ENCODE data around the gene ETF1.
"Not testable (repeated sequence)": the region's sequence is repeated elsewhere in the genome, so short reads cannot be mapped to it uniquely, and the experiment has no call there.

The ETF1 gene

DNA sequence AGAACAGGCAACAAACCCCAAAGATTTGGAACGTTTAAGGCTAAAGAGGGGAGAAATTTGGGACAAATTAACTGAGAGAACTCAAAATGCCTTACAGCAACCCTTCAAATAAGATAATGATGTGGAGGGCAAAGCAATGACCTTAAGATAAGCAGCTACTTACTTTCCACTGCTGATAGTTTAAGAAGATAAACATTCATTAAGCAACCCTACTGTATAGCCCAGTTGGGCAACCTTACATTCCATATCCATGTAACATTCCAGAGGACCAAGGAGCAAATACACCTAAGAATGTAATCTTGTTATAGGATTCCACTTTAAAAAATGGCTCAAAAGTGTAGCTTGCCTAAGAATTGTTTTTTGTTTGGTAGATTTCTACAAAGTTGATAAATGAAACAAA lies 14.8 kb downstream of the ETF1 start:
- H3K27ac ChIP-seq = peak overlapping the region; percentile 45
- TF ChIP-seq, protein P1, sequence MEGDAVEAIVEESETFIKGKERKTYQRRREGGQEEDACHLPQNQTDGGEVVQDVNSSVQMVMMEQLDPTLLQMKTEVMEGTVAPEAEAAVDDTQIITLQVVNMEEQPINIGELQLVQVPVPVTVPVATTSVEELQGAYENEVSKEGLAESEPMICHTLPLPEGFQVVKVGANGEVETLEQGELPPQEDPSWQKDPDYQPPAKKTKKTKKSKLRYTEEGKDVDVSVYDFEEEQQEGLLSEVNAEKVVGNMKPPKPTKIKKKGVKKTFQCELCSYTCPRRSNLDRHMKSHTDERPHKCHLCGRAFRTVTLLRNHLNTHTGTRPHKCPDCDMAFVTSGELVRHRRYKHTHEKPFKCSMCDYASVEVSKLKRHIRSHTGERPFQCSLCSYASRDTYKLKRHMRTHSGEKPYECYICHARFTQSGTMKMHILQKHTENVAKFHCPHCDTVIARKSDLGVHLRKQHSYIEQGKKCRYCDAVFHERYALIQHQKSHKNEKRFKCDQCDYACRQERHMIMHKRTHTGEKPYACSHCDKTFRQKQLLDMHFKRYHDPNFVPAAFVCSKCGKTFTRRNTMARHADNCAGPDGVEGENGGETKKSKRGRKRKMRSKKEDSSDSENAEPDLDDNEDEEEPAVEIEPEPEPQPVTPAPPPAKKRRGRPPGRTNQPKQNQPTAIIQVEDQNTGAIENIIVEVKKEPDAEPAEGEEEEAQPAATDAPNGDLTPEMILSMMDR (IDR thresholded peaks at IDR 0.05) = no peak
- TF ChIP-seq ZFX (IDR thresholded peaks at IDR 0.05; ENCODE audit: borderline replicate concordance) = no peak

DNA sequence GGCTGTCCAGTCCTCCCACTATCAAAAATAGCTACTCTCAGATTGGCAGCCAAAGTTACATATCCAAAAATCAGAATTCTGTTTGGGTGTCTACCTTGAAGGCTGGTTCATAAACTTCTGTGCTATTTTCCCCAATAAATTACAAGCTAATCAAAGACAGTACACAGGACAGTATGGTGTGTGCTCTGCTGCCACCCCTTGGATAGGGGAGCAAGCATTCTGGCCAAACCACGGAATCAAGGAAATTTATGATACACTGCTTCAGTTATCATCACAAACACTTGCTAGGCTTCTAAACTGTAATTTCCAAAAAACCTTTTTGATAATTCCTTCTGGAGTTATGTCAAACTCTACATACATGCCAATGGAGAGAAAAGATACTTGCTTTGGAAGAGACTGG lies 15.9 kb downstream of the ETF1 start:
- no peak for TF ChIP-seq ZFX (IDR thresholded peaks at IDR 0.05; ENCODE audit: borderline replicate concordance)
- no peak overlapping the region for H3K27ac ChIP-seq

DNA sequence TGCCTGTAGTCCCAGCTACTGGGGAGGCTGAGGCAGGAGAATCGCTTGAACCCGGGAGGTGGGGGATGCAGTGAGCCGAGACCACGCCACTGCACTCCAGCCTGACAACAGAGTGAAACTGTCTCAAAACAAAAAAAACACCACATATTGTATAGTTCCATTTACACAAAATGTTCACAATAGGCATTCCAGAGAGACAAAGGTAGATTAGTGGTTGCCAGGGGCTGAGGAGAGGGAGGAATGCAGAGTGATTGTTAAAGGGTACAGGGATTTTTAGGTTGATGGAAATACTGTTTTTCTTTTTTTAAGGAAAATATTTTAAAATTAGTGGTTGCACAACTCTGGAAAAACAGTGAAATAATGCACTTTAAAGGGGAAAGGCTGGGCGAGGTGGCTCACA lies 19.6 kb downstream of the ETF1 start:
- no peak overlapping the region for H3K27ac ChIP-seq
- TF ChIP-seq, protein P1 (IDR thresholded peaks at IDR 0.05) = no peak
- no peak for TF ChIP-seq ZFX (IDR thresholded peaks at IDR 0.05; ENCODE audit: borderline replicate concordance)

DNA sequence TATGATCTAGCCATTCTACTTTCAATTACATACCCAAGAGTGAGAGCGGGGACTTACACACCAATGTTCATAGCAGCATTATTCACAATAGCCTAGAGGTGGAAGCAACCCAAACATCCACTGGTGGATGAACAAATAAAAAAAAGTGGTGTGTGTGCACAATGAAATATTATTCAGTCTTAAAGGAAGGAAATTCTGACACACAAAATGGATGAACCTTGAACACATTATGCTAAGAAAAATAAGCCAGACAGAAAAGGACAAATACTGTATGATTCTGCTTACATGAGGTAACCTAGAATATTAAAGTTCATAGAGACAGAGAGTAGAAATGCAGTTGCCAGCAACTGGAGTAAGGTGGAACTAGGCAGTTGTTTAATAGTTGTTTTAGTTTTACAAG lies 22.1 kb downstream of the ETF1 start:
- H3K27ac ChIP-seq = no peak overlapping the region
- no peak for TF ChIP-seq ZFX (IDR thresholded peaks at IDR 0.05; ENCODE audit: borderline replicate concordance)
- TF ChIP-seq, protein P1 (IDR thresholded peaks at IDR 0.05) = no peak

DNA sequence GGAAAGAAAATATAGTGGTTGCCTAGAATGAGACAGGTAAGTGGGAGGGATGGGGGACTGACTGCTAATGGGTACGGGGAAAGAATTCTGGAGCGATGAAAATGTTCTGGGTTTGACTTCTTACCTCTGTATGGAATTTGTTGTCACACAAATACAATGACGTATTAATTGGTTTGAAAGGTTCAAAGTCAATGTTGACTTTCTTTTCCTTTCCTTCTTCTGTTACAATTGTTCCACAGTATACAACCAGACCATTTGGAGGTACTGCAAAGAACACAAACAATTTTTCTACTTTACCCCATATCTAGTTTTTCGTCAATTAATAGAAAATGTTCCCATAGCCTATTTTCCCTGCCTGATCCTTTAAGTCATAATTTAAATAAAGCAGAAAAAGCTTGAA lies 25.6 kb downstream of the ETF1 start:
- TF ChIP-seq, protein P1 (IDR thresholded peaks at IDR 0.05) = no peak
- TF ChIP-seq ZFX (IDR thresholded peaks at IDR 0.05; ENCODE audit: borderline replicate concordance) = no peak
- no peak overlapping the region for H3K27ac ChIP-seq

DNA sequence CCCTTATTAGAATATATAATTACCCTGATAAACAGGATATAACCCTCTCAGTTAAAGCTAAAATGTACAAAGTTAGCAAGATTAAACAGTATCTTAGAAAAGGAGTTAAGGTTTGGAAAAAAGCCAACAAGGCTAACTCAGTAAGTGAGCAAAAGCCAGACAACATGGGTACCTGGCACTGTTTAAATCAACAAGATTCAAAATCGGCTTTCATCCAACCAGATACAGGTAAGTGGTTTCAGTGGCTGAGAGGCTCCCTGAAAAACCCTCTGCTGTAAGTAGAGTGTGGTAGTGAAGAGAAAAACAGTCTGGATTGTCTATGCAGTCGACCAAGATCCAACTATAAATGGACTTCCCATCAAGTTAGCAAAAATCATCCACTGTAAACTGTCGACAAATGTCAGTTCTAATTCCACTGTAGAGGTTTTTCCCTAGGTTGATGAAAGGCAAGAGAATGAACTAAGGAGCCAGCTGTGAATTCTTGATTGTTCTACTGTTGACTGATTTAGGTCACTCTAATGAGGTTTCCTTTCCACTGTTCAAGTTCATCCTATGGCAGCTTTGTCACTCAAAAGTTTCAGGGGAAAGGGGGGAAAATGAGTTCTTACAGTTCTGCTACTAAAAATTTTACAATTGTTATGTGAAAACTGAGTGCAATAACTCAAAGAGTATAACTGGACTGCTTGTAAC lies 27.3 kb downstream of the ETF1 start:
- H3K27ac ChIP-seq = no peak overlapping the region
- no peak for TF ChIP-seq ZFX (IDR thresholded peaks at IDR 0.05; ENCODE audit: borderline replicate concordance)
- TF ChIP-seq, protein P1 (IDR thresholded peaks at IDR 0.05) = no peak

DNA sequence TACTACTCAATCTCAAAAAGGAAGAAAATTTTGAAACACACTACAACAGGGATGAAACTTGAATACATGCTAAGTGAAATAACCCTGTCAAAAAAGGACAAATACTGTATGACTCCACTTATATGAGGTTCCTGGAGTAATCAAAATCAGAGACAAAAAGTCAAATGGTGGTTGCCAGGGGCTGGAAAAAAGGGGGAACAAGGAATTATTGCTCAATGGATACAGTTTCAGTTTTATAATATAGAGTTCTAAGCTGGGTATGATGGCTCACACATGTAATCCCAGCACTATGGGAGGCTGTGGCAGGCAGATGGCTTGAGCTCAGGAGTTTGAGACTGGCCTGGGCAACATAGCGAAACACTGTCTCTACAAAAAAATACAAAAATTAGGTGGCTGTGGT lies 29.0 kb downstream of the ETF1 start:
- no peak for TF ChIP-seq ZFX (IDR thresholded peaks at IDR 0.05; ENCODE audit: borderline replicate concordance)
- TF ChIP-seq, protein P1 (IDR thresholded peaks at IDR 0.05) = no peak
- no peak overlapping the region for H3K27ac ChIP-seq

DNA sequence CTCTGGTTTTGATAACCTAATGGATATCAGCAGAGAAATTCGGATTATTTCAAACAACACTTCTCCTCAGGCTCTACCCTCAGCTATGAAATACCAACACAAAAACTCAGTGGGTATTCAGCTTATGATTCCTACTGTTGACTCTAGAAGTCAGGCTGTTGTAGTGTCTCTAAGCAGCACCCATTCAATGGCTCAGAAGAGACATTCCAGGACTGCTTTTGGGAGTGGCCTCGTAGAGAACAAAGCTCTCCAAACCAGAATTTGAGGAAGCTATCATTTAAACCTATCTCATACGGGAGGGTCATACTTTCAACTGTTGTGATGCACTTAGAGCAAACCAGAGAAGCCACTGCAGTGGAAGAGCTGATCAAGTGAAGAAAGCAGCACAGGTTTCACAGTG lies 34.1 kb downstream of the ETF1 start:
- TF ChIP-seq, protein P1 (IDR thresholded peaks at IDR 0.05) = no peak
- TF ChIP-seq ZFX (IDR thresholded peaks at IDR 0.05; ENCODE audit: borderline replicate concordance) = no peak
- no peak overlapping the region for H3K27ac ChIP-seq

DNA sequence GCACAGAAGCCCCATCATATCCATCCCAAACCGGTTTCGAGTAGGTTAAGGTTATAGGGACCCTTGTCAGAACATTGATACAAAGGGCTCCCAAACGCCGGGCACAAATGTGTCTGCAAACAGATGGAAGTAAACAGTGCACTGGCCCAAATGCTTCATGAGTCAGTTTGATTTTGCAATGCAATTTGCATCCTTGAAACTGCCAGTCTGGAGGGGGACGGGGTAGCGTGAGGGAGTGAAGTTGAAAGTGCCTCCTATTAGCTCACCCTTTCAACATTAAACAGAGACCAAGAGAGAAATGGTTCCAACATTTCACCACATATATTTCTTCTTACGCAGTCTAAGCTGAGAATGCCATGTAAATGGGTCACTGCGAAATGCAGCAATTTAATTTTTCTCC lies 35.6 kb downstream of the ETF1 start:
- not testable (repeated sequence) for H3K27ac ChIP-seq

Data from 22Rv1 (cell line).